GM15510 (cell line): ENCODE results near the gene MAK.

Experiments used
- POLR2A ChIP-seq: IDR thresholded peaks from 3 replicates; pipeline ENCODE4 v1.6.1; 2011; ENCODE audit warnings: borderline replicate concordance; ENCODE audit not compliant: insufficient read length; ENCODE audit errors: extremely low read depth

Gene MAK

DNA sequence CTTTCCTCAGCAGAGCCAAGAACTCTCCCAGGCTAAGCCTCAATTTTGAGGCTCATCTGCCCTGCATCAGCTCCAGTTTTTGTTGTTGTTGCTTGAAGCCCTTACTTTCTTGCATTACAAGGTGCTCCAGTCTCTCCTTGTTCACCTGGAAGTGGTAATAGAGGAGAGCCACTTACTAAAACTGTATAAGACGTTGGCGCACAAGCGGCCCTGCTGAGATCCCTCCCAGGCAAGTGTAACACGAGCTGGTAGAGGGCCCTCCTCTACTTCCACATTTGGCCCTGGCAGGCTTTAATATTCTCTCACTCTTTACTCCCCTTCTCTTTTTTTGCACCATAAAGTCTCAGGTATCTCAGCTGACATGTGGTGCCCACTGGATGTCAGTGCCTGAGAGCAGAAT is 24.0 kb upstream of the MAK start:
- TF ChIP-seq POLR2A: no peak

GRCh38 chr6:10861086-10861485 is 22.7 kb upstream of the MAK start:
- no peak for TF ChIP-seq POLR2A

- no peak for TF ChIP-seq POLR2A
These were observed 18.9 kb upstream of the MAK start for GRCh38 chr6:10857259-10857658.

DNA sequence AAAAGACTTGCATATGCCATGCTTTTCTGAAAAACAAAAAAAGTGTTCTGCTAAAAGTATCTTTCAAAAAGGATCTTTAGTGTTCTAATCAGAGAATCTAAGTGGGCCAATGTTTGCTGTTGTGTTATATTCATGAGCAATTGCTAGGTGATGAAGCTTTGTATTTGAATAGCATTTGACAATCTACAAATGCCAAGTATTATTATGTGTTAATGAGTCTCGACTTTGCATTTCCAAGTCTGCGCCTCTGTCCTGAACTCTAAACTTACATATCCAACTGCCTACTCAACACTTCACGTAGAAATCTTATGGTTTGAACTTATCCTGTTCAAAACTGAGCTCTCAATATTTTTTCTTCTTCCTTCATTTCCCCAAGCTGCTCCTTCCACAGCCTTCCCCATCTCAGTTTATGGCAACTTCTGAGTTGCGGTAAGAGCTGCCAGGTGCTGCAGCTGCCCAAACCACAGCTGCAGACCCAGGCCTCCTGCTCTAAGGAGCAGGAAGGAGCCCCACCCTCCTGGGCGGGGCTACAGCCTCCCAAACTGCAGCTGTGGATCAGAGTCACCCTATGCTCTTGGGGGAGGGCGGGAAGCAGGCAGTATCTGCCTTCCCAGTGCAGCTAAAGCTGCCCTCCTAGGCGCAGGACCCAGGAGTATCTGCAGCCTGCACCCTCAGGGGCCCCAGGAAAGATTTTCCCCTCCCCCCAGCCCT is 16.7 kb upstream of the MAK start:
- TF ChIP-seq POLR2A: no peak

GRCh38 chr6:10852361-10852960 is 14.1 kb upstream of the MAK start:
- TF ChIP-seq POLR2A: no peak

- TF ChIP-seq POLR2A: no peak
These were observed 12.4 kb upstream of the MAK start for GRCh38 chr6:10850728-10851127.

DNA sequence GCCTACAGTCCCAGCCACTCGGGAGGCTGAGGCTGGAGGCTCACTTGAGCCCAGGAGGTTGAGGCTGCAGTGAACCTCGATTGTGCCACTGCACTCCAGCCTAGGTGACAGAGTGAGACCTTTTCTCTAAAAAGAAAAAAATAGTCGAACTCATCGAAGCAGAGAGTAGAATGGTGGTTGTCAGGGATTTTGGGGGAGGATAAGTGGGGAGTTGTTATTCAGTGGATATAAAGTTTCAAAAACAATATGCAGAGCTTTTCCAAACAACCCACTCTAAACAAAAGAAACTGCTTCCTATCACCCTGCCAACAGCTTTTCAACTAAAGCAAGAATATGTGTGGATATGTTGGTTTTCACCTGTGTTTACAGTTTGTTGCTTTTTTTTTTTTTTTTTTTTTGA is 11.6 kb upstream of the MAK start:
- no peak for TF ChIP-seq POLR2A

DNA sequence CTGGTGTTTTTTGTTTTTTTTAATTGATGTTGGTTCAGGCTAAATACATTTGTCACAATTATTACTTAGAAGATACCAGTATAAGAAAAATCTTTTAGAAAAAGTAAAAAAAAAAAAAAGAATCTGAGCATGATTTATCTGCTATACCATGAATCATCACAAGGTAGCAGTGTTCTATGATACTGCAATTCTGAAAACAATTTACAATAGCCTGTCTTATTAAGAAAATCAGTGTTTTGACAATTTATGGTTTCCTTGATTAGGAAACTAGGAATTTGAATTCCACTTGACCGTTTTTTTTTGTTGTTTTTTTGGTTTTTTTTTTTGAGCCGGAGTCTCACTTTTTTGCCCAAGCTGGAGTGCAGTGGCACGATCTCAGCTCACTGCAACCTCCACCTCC is 9.3 kb upstream of the MAK start:
- TF ChIP-seq POLR2A: no peak

- no peak for TF ChIP-seq POLR2A
These were observed 5.2 kb upstream of the MAK start for GRCh38 chr6:10843554-10843953.

GRCh38 chr6:10838794-10839333 is 525 bp upstream of the MAK start:
- TF ChIP-seq POLR2A: no peak

DNA sequence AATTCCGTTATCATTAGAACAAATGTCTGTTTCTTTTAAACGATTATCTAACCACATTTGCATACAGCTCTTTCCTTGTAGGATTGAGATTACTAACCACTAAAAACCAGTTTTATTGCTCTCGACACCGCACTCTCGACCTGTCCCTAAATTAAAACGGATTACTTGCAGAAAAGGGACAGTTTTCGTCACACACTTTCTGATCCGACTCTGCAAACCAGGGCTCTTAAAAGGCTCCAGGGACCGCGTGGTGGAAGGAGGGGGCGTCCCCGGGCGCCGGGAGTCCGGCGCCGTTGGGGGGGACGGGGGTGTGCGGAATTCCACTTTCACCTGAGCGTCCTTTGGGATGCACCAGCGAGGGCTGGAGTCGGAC is 731 bp downstream of the MAK start:
- no peak for TF ChIP-seq POLR2A

DNA sequence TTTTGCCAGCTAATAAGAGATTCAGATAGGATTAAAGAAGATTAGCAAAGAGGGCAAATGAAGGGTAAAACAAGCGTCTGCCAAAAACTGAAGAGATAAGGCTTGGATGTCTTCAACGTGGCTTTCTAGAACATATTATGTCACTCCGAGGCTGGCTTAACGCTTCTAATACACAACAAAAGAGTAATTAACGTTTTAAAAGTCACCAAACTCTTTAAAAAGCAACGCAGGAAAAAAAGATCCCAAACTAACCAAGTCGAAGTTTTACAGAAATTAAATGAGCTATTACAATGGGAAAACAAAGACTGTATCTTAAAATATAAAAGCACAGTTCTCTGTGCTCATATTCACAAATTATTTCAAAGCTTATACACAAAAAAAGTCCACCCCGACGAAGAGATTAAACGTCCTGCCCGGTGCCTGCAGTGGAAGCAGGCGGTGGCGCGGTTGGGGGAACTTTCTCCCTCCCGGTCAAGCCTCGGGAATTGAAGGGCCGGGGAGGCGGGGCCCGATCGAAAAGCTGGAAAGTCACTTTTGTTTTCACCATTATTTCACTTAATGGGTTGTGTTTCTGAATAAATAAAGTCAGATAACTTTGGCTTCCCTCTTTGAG is 1.2 kb downstream of the MAK start:
- no peak for TF ChIP-seq POLR2A

DNA sequence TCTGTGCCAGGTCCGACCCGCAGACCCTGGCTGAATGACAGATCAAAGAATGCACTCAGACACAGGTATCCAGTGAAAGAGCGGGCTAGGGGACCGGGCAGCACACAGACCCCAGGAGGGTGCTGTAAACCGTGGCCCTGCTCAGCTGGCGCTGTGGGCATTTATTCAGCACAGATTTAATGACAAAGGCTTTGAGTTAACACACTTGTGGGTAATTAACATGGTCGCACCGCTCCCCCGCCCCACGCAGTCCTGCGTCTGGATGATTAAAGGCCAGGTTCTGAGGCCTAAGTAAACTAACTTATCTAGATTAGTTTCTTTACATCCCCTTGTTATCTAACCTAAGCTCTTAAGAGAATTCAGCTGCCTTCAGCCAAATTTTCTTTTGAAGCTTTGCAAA is 3.5 kb downstream of the MAK start:
- TF ChIP-seq POLR2A: no peak

DNA sequence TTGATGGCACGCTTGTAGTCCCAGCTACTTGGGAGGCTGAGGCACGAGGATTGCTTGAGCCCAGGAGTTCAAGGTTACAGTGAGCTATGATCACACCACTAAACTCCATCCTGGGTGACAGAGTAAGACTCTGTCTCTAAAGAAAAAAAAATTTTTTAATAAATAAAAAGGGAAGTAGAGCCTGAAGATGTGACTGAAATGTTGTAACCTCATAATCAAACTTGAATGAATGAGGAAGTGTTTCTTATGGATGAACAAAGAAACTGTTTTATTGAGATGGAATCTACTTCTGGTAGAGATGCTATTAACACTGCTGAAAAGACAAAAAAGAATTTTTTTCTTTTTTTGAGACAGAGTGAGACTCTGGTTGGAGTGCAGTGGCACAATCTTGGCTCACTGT is 6.7 kb downstream of the MAK start:
- no peak for TF ChIP-seq POLR2A

- no peak for TF ChIP-seq POLR2A
These were observed 13.5 kb downstream of the MAK start for GRCh38 chr6:10824819-10825218.

GRCh38 chr6:10824297-10824696 is 14.0 kb downstream of the MAK start:
- no peak for TF ChIP-seq POLR2A

GRCh38 chr6:10809098-10809497 is 29.2 kb downstream of the MAK start:
- no peak for TF ChIP-seq POLR2A

GRCh38 chr6:10808376-10808775 is 30.0 kb downstream of the MAK start:
- TF ChIP-seq POLR2A: no peak
